HG03457 (cell line): ENCODE measurements around the gene RTKN.

Source experiments
- ATAC-seq: cut with Tn5 transposase; IDR thresholded peaks from one replicate; pipeline ENCODE4 v1.9.1; 2021; ENCODE audit warnings: moderate number of reproducible peaks; ENCODE audit not compliant: unreplicated experiment

RTKN gene

GRCh38 chr2:74387346-74387745 lies 54.4 kb downstream of the RTKN start:
- ATAC-seq: no peak

GRCh38 chr2:74385396-74385795 lies 56.3 kb downstream of the RTKN start:
- no peak for ATAC-seq

- ATAC-seq: no peak
Measured at GRCh38 chr2:74384051-74384450, 57.7 kb downstream of the RTKN start.

- ATAC-seq: no peak
Measured at GRCh38 chr2:74383254-74383653, 58.5 kb downstream of the RTKN start.

- no peak for ATAC-seq
Measured at GRCh38 chr2:74381751-74382150, 60.0 kb downstream of the RTKN start.

GRCh38 chr2:74379851-74380789 lies 61.6 kb downstream of the RTKN start, which contains the start of gene DCTN1:
Gene DCTN1, minus strand, starts transcription at chr2:74380311. Its CDS starts 274 bp downstream, at chr2:74380037.
- no peak for ATAC-seq

- no peak for ATAC-seq
Measured at GRCh38 chr2:74378007-74378406, 63.7 kb downstream of the RTKN start.

- no peak for ATAC-seq
Measured at GRCh38 chr2:74375838-74376237, 65.9 kb downstream of the RTKN start.
